ENCODE measurements around the gene IL13.

The IL13 gene

DNA sequence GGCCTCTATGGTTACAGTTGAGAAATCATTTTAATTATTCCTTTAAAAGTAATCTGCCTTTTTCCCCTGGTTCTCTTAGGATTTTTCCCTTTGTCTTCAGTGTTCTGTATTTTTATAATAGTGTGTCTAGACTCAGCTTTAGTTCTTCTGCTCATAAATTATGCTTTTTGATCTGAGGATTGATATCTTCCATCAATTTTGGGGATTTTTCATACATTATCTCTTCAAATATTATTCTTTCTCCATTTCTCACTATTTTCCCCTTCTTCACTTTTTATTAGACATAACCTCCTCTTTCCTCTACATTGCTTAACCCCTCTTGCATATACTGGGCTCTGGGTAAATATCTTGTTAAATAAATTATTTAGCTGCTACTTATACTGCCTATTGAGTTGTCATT is 36.3 kb upstream of the IL13 start:
- TF ChIP-seq EZH2 (IDR thresholded peaks at IDR 0.05; ENCODE audit: borderline replicate concordance, low read depth, low read length, severe bottlenecking), result no peak
- TF ChIP-seq, protein P1, sequence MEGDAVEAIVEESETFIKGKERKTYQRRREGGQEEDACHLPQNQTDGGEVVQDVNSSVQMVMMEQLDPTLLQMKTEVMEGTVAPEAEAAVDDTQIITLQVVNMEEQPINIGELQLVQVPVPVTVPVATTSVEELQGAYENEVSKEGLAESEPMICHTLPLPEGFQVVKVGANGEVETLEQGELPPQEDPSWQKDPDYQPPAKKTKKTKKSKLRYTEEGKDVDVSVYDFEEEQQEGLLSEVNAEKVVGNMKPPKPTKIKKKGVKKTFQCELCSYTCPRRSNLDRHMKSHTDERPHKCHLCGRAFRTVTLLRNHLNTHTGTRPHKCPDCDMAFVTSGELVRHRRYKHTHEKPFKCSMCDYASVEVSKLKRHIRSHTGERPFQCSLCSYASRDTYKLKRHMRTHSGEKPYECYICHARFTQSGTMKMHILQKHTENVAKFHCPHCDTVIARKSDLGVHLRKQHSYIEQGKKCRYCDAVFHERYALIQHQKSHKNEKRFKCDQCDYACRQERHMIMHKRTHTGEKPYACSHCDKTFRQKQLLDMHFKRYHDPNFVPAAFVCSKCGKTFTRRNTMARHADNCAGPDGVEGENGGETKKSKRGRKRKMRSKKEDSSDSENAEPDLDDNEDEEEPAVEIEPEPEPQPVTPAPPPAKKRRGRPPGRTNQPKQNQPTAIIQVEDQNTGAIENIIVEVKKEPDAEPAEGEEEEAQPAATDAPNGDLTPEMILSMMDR (IDR thresholded peaks at IDR 0.05; ENCODE audit: borderline replicate concordance, extremely low read depth, low read length, poor library complexity, severe bottlenecking), result no peak
- Histone ChIP-seq H3K36me3 (ENCODE audit: insufficient read depth, low read length) (peaks cover 74% of the 10 kb centered on the region), H3K9me3 (ENCODE audit: insufficient read depth, low read length, severe bottlenecking) (no peaks in the 10 kb centered on the region), H3K79me2 (ENCODE audit: insufficient read depth, low read length) (no peaks in the 10 kb centered on the region), H3K4me1 (ENCODE audit: insufficient read depth, low read length) (no peaks in the 10 kb centered on the region), H3K4me2 (ENCODE audit: insufficient read depth, low read length) (no peak overlapping the region), H3K4me3 (ENCODE audit: low read depth in 1 of 2, low read length in 2 of 2) (no peak overlapping the region), H3K9ac (ENCODE audit: low read depth, low read length) (no peak overlapping the region), H3K27me3 (ENCODE audit: insufficient read depth, low read length, poor library complexity) (no peaks in the 10 kb centered on the region), H2AFZ (ENCODE audit: low read depth, low read length) (no peak overlapping the region), H3K27ac (ENCODE audit: low read length) (no peak overlapping the region), H4K20me1 (ENCODE audit: insufficient read depth, low read length) (no peaks in the 10 kb centered on the region)
- no peak for DNase-seq
- no peak for ATAC-seq (ENCODE audit: insufficient read depth, low read depth)

DNA sequence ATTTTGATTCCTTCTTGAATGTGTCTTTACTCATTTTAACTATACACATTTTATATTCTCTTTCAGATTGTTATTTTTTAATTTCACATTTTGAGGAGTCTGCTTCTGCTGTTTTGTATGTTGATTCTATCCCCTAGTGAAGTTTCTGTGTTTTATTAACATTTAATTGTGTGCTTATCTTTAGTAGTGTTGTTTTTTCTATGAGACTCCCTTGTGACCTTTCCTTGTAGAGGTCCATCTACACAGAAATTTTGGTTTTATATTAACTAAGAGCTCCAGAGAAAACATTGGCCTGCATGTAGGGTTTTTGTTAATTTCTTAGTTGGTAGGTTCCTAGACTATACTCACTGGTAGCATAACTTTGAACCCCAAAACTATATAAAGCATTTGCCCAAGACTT is 35.4 kb upstream of the IL13 start:
- no peaks in the 10 kb centered on the region for H3K4me1 ChIP-seq (ENCODE audit: insufficient read depth, low read length)
- peaks cover 74% of the 10 kb centered on the region for H3K36me3 ChIP-seq (ENCODE audit: insufficient read depth, low read length)
- no peaks in the 10 kb centered on the region for H3K79me2 ChIP-seq (ENCODE audit: insufficient read depth, low read length)
- H3K27me3 ChIP-seq (ENCODE audit: insufficient read depth, low read length, poor library complexity), result no peaks in the 10 kb centered on the region
- no peak overlapping the region for H3K27ac ChIP-seq (ENCODE audit: low read length)
- ATAC-seq (ENCODE audit: insufficient read depth, low read depth) (no peak), DNase-seq (no peak)
- TF ChIP-seq, protein P1 (IDR thresholded peaks at IDR 0.05; ENCODE audit: borderline replicate concordance, extremely low read depth, low read length, poor library complexity, severe bottlenecking), result no peak
- no peak for TF ChIP-seq EZH2 (IDR thresholded peaks at IDR 0.05; ENCODE audit: borderline replicate concordance, low read depth, low read length, severe bottlenecking)
- H3K4me3 ChIP-seq (ENCODE audit: low read depth in 1 of 2, low read length in 2 of 2), result no peak overlapping the region
- H3K9me3 ChIP-seq (ENCODE audit: insufficient read depth, low read length, severe bottlenecking), result no peaks in the 10 kb centered on the region
- no peak overlapping the region for H3K9ac ChIP-seq (ENCODE audit: low read depth, low read length)
- no peak overlapping the region for H3K4me2 ChIP-seq (ENCODE audit: insufficient read depth, low read length)
- no peak overlapping the region for H2AFZ ChIP-seq (ENCODE audit: low read depth, low read length)
- no peaks in the 10 kb centered on the region for H4K20me1 ChIP-seq (ENCODE audit: insufficient read depth, low read length)

DNA sequence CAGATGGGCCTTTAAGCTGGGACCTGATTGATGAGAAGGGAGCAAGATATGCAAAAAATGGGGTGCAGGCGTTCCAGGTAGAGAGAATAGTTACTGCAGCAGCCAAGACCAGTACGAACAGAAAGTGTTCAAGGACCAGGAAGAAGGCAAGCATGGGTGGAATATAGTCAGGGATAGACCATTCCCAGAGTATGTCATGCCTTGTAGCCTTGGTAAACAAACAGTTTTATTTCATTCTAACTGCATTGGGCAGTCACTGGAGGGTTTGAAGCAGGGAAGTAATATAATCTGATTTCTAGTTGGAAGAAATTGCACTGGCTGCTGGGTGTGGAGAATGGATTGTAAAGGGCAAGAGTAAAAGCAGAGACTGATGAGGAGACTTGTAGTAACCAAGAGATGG is 30.5 kb upstream of the IL13 start:
- Histone ChIP-seq H3K9me3 (ENCODE audit: insufficient read depth, low read length, severe bottlenecking) (no peaks in the 10 kb centered on the region), H3K36me3 (ENCODE audit: insufficient read depth, low read length) (peaks cover 60% of the 10 kb centered on the region), H3K9ac (ENCODE audit: low read depth, low read length) (no peak overlapping the region), H3K4me1 (ENCODE audit: insufficient read depth, low read length) (no peaks in the 10 kb centered on the region), H3K4me3 (ENCODE audit: low read depth in 1 of 2, low read length in 2 of 2) (no peak overlapping the region), H3K79me2 (ENCODE audit: insufficient read depth, low read length) (no peaks in the 10 kb centered on the region), H2AFZ (ENCODE audit: low read depth, low read length) (no peak overlapping the region), H3K4me2 (ENCODE audit: insufficient read depth, low read length) (no peak overlapping the region), H3K27ac (ENCODE audit: low read length) (no peak overlapping the region), H3K27me3 (ENCODE audit: insufficient read depth, low read length, poor library complexity) (no peaks in the 10 kb centered on the region), H4K20me1 (ENCODE audit: insufficient read depth, low read length) (no peaks in the 10 kb centered on the region)
- no peak for TF ChIP-seq EZH2 (IDR thresholded peaks at IDR 0.05; ENCODE audit: borderline replicate concordance, low read depth, low read length, severe bottlenecking)
- TF ChIP-seq, protein P1 (IDR thresholded peaks at IDR 0.05; ENCODE audit: borderline replicate concordance, extremely low read depth, low read length, poor library complexity, severe bottlenecking), result no peak
- DNase-seq (no peak), ATAC-seq (ENCODE audit: insufficient read depth, low read depth) (no peak)

DNA sequence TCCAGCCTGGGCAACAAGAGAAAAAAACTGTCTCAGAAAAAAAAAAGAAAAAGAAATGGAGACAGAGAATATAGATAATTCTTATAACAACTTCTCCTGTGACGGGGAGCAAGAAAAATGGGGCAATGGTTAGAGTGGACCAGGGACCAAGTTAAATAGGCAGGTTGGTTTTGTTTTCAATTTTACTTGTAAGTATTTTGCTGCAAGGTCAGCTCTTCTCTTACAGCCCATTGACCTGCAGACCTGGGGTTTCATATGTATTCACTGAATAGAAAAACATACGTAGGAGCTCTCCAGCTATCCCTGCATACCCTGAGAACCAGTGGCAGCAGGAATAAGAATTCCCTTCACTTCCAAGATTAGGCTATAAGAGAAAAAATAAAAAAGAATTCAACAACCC is 29.2 kb upstream of the IL13 start:
- Histone ChIP-seq H3K4me2 (ENCODE audit: insufficient read depth, low read length) (no peak overlapping the region), H3K4me3 (ENCODE audit: low read depth in 1 of 2, low read length in 2 of 2) (no peak overlapping the region), H2AFZ (ENCODE audit: low read depth, low read length) (no peak overlapping the region), H3K27ac (ENCODE audit: low read length) (no peak overlapping the region), H3K9ac (ENCODE audit: low read depth, low read length) (no peak overlapping the region), H3K9me3 (ENCODE audit: insufficient read depth, low read length, severe bottlenecking) (no peaks in the 10 kb centered on the region), H4K20me1 (ENCODE audit: insufficient read depth, low read length) (no peaks in the 10 kb centered on the region), H3K79me2 (ENCODE audit: insufficient read depth, low read length) (no peaks in the 10 kb centered on the region), H3K4me1 (ENCODE audit: insufficient read depth, low read length) (no peaks in the 10 kb centered on the region), H3K36me3 (ENCODE audit: insufficient read depth, low read length) (peaks cover 54% of the 10 kb centered on the region), H3K27me3 (ENCODE audit: insufficient read depth, low read length, poor library complexity) (no peaks in the 10 kb centered on the region)
- DNase-seq (no peak), ATAC-seq (ENCODE audit: insufficient read depth, low read depth) (no peak)
- no peak for TF ChIP-seq EZH2 (IDR thresholded peaks at IDR 0.05; ENCODE audit: borderline replicate concordance, low read depth, low read length, severe bottlenecking)
